BJ (cell line): Measurements from ENCODE around the gene ZBTB7A. TPM values are rescaled to one million over a fixed set of nuclear protein-coding genes. Genes with fewer than 3 reads are reported as not detected.

Experiments used
- CTCF ChIA-PET: fragments of 350-600 bp; formaldehyde crosslinking; extraction: SDS; loops from one replicate; lab custom pipeline; 2021; ENCODE audit warnings: antibody characterized with exemption, inconsistent platforms; lab: Yijun Ruan, JAX
- POLR2A ChIA-PET: fragments of 300-600 bp; sonication (Branson Sonifier 250); formaldehyde crosslinking; extraction: SDS; loops from one replicate; lab custom pipeline; 2021; ENCODE audit warnings: antibody characterized with exemption; lab: Charles Lee
- DNase-seq: peaks from one replicate; pipeline ENCODE4 v3.0.0-alpha.2; 2011; ENCODE audit warnings: low read depth
- H3K27me3 ChIP-seq: 2 replicates; pipeline ENCODE4 v1.6.0; 2011; ENCODE audit warnings: low read length; ENCODE audit not compliant: control insufficient read depth, insufficient read depth
- H3K36me3 ChIP-seq: 2 replicates; pipeline ENCODE4 v1.5.1; 2011; ENCODE audit warnings: low read length; ENCODE audit not compliant: control insufficient read depth, insufficient read depth
- H3K4me3 ChIP-seq: 2 replicates; pipeline ENCODE4 v1.5.1; 2011; ENCODE audit warnings: low read depth, mild to moderate bottlenecking, control low read depth, low read length
- CTCF ChIP-seq: IDR thresholded peaks from 2 replicates; pipeline ENCODE4 v1.5.1; 2011; ENCODE audit warnings: low read depth, mild to moderate bottlenecking, control low read depth, inconsistent platforms, low read length, moderate library complexity; ENCODE audit not compliant: insufficient read depth
- polyA plus RNA-seq: library from polyadenylated mRNA; depleted of rRNA; stranded (reverse); fragments of >200 nt; gene quantifications from 2 replicates; pipeline ENCODE4 v1.2.3, GENCODE V29; 2011

Gene ZBTB7A
- polyA plus RNA-seq, 1 experiment = 7.5 TPM

GRCh38 chr19:4065430-4066175 is 1.1 kb downstream of the ZBTB7A start:
- POLR2A ChIA-PET = no interaction called here
- Histone ChIP-seq H3K4me3 (peak overlapping the region; percentile 97), H3K27me3 (no peaks in the 10 kb centered on the region), H3K36me3 (peaks cover 11% of the 10 kb centered on the region)
- CTCF ChIA-PET = interaction anchor here (0.6 kb wide), 1 partner anchor 11 kb away, joined by 3 read pairs; no protein-coding TSS in a partner anchor
- no peak for TF ChIP-seq CTCF
- peak; percentile 56 for DNase-seq

- Histone ChIP-seq H3K4me3 (peak overlapping the region; percentile 63), H3K36me3 (peaks cover 11% of the 10 kb centered on the region), H3K27me3 (no peaks in the 10 kb centered on the region)
- no peak for DNase-seq
- CTCF ChIA-PET = interaction anchor here (0.6 kb wide), 1 partner anchor 12 kb away, joined by 3 read pairs; no protein-coding TSS in a partner anchor
- POLR2A ChIA-PET = no interaction called here
- TF ChIP-seq CTCF = no peak
These were observed 2.0 kb downstream of the ZBTB7A start for GRCh38 chr19:4064496-4065260.

- POLR2A ChIA-PET = no interaction called here
- no peak for TF ChIP-seq CTCF
- Histone ChIP-seq H3K36me3 (peaks cover 11% of the 10 kb centered on the region), H3K4me3 (peak overlapping the region; percentile 63), H3K27me3 (no peaks in the 10 kb centered on the region)
- no peak for DNase-seq
- CTCF ChIA-PET = no interaction called here
These were observed 2.6 kb downstream of the ZBTB7A start for GRCh38 chr19:4064149-4064495.

- Histone ChIP-seq H3K36me3 (peaks cover 11% of the 10 kb centered on the region), H3K4me3 (peak overlapping the region; percentile 63), H3K27me3 (no peaks in the 10 kb centered on the region)
- 0 out of 2 replicates have a peak, but pooled peaks have one; percentile 13 for TF ChIP-seq CTCF
- no peak for DNase-seq
- ChIA-PET POLR2A (no interaction called here), CTCF (no interaction called here)
These were observed 3.1 kb downstream of the ZBTB7A start for GRCh38 chr19:4063369-4064148.
